Heart left ventricle (tissue), 16 donors: Measurements from ENCODE around the gene EMC8. TPM values are rescaled to one million over a fixed set of nuclear protein-coding genes. Genes with fewer than 3 reads are reported as not detected.

ENCODE experiments used
- ATAC-seq, 4 donors: fragments of 200-7000 bp; cut with Tn5 transposase; one replicate each; pipeline ENCODE4 v1.9.1; 2020 to 2022; ENCODE audit warnings: moderate library complexity in 4 of 4, mild to moderate bottlenecking in 3 of 4, moderate number of reproducible peaks in 1 of 4
- DNase-seq, 5 donors: peaks; one replicate each; pipeline ENCODE4 v3.0.0-alpha.2; 2020
- H3K27ac ChIP-seq, 12 donors: fragments of 200-600 bp; sonication (generic) in 4 of 12; one replicate each; pipeline versions ENCODE4 v1.5.0 to v1.8.0; 2016 to 2022; ENCODE audit warnings: mild to moderate bottlenecking in 2 of 12
- H3K27me3 ChIP-seq, 9 donors: fragments of 200-600 bp; sonication (generic) in 2 of 9; one replicate each; pipeline versions ENCODE4 v1.5.1 to v1.8.0; 2016 to 2022; ENCODE audit warnings: mild to moderate bottlenecking in 3 of 9
- H3K36me3 ChIP-seq, 9 donors: fragments of 200-600 bp; sonication (generic) in 2 of 9; one replicate each; pipeline versions ENCODE4 v1.5.0 to v1.8.0; 2018 to 2022; ENCODE audit warnings: mild to moderate bottlenecking in 2 of 9
- H3K4me1 ChIP-seq, 12 donors: fragments of 200-600 bp; sonication (generic) in 4 of 12; one replicate each; pipeline versions ENCODE4 v1.5.0 to v1.8.0; 2016 to 2022; ENCODE audit warnings: mild to moderate bottlenecking in 3 of 12
- H3K4me3 ChIP-seq, 12 donors: fragments of 200-600 bp; sonication (generic) in 4 of 12; one replicate each; pipeline versions ENCODE4 v1.5.0 to v1.8.0; 2017 to 2022; ENCODE audit warnings: mild to moderate bottlenecking in 9 of 12, moderate library complexity in 4 of 12
- H3K9me3 ChIP-seq, 12 donors: fragments of 200-600 bp; sonication (generic) in 4 of 12; one replicate each; pipeline versions ENCODE4 v1.5.0 to v1.8.0; 2016 to 2022; ENCODE audit warnings: mild to moderate bottlenecking in 1 of 12
- POLR2A ChIP-seq, 2 donors: fragments of 450-650 bp; IDR thresholded peaks; one replicate each; pipeline ENCODE4 v1.6.1; 2017; ENCODE audit warnings: antibody characterized with exemption in 2 of 2, mild to moderate bottlenecking in 2 of 2, moderate library complexity in 2 of 2
- WGBS, 4 donors: extraction: QIAGEN DNeasy Blood & Tissue Kit in 2 of 4; methylation state at CpG; one replicate each; pipeline versions ENCODE4 v1.1.5 to v1.1.7; 2013 to 2018; 5-methylcytosine and 5-hydroxymethylcytosine counted together
- intact Hi-C, 10 donors: fragments of 100-400 bp; cut with DNase I; formaldehyde crosslinking; loops; one replicate each; pipeline versions ENCODE4 v1.11.1 to v1.14.2; 2022
- polyA plus RNA-seq, 2 donors: library from polyadenylated mRNA; stranded (reverse); fragments of 200-250 nt; gene quantifications; one replicate each; pipeline ENCODE4 v1.2.3, GENCODE V29; 2013
- total RNA-seq, 9 donors: library from RNA; depleted of rRNA in 2 of 9; stranded (reverse); fragments of >200 nt in 2 of 9; fragmentation: NEBNext Ultra II Directional in 3 of 9; extraction: Animal tissue kit (Norgen Biotek cat#: 25700) in 3 of 9; gene quantifications; one replicate each; pipeline versions ENCODE4 v1.1.0 to v1.2.4, GENCODE V29; 2016 to 2023
- TF ChIP-seq, protein P1 (sequence below), 12 donors: fragments of 200-600 bp; sonication (generic) in 4 of 12; IDR thresholded peaks; one replicate each; pipeline versions ENCODE4 v1.5.0 to v1.8.0; 2018 to 2022; ENCODE audit warnings: antibody characterized with exemption in 12 of 12, mild to moderate bottlenecking in 5 of 12
- donor health status: ischemic (EF 13 %, LVEDD 7.1; RV severe dilation, severe dysfunction).
- donor health status: healthy with polysubstance abuse.
- donor health status: DM: no; HTN: yes; CAD: no.
- donor health status: DM: no; HTN: no; CAD: no.
- donor health status: ischemic (EF 25% LVEDD 6.9; RV normal size, moderate dysfunction).
- donor health status: ischemic (EF 25% LVEDD 5.7; RV mildly dilated, moderate dysfunction).
- donor health status: healthy.
- donor health status: DM: yes; HTN: yes; CAD: no.
- donor health status: ischemic (EF 35%, LVEDD 5.7; RV mildly dilated, moderate dysfunction).
- donor health status: nonischemic (EF 11% LVEDD 7.7; RV severe dilation, severe dysfunction).
- donor health status: DM: yes; HTN: yes; CAD: no.
- donor health status: PGD.
- donor health status: ischemic (EF 29% LVEDD 5.4; RV normal size, mild dysfunction).
- donor health status: nonischemic (EF 23%, LVEDD 6.1; RV moderate dilation, normal function).

Gene EMC8
- total and polyA plus RNA-seq, 11 donors = 9.2 to 39.1 (median 24.4) TPM

DNA sequence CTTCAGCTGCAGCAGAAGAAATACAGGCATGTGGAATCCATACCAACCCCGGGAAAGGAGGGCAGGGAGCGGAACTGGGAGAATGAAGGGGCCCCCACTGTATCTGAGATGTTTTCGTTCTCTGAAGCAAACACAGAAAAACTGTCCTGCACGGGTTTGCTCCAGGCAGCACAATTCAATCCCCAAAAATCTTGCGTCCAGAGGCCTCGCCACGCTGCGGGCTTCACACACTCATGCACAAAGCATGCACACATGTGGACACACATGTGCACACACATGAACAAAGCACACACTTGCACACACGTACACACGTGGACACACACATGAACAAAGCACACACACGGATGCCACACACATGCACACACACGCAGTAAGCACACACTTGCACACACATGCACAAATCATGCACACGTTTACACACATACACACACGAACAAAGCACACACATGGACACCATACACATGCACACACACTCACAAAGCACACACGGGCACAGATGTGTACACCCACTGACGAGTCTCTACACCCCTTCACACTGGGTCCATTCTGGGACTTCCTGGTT lies 27.4 kb upstream of the EMC8 start:
- intact Hi-C loops = loop anchor here in 1 of 10 donors (10.0 kb wide), 1 partner anchor 158 kb away; no protein-coding TSS in a partner anchor
- 83 to 89% (median 86%) methylated on average over 16 of the region's 16 CpGs for WGBS, 4 donors

GRCh38 chr16:85825326-85825725 lies 26.0 kb upstream of the EMC8 start:
- 59 to 64% (median 61%) methylated on average over 8 to 9 of the region's 9 CpGs for WGBS, 4 donors
- Histone ChIP-seq H3K36me3 (no peaks in the 10 kb centered on the region), H3K9me3 (no peaks in the 10 kb centered on the region), H3K4me1 (peaks cover 0 to 24% (median 0%) of the 10 kb centered on the region in 12 donors), H3K4me3 (no peak overlapping the region), H3K27ac (no peak overlapping the region), H3K27me3 (peaks cover 0 to 16% (median 4%) of the 10 kb centered on the region in 9 donors)
- no peak for ATAC-seq
- no peak for TF ChIP-seq POLR2A (IDR thresholded peaks at IDR 0.05)
- TF ChIP-seq, protein P1, sequence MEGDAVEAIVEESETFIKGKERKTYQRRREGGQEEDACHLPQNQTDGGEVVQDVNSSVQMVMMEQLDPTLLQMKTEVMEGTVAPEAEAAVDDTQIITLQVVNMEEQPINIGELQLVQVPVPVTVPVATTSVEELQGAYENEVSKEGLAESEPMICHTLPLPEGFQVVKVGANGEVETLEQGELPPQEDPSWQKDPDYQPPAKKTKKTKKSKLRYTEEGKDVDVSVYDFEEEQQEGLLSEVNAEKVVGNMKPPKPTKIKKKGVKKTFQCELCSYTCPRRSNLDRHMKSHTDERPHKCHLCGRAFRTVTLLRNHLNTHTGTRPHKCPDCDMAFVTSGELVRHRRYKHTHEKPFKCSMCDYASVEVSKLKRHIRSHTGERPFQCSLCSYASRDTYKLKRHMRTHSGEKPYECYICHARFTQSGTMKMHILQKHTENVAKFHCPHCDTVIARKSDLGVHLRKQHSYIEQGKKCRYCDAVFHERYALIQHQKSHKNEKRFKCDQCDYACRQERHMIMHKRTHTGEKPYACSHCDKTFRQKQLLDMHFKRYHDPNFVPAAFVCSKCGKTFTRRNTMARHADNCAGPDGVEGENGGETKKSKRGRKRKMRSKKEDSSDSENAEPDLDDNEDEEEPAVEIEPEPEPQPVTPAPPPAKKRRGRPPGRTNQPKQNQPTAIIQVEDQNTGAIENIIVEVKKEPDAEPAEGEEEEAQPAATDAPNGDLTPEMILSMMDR (IDR thresholded peaks at IDR 0.05) = no peak
- no peak for DNase-seq
- intact Hi-C loops = loop anchor here in 1 of 10 donors (10.0 kb wide), 1 partner anchor 159 kb away; no protein-coding TSS in a partner anchor

More for the DNA sequence above, 27.4 kb upstream of the EMC8 start:
- H3K27me3 ChIP-seq = peaks cover 0 to 21% (median 3%) of the 10 kb centered on the region in 9 donors
- DNase-seq (no peak), ATAC-seq (no peak)
- H3K4me1 ChIP-seq = peaks cover 0 to 17% (median 0%) of the 10 kb centered on the region in 12 donors
- H3K27ac ChIP-seq = no peak overlapping the region
- no peak overlapping the region for H3K4me3 ChIP-seq
- TF ChIP-seq, protein P1 (IDR thresholded peaks at IDR 0.05) = no peak
- no peaks in the 10 kb centered on the region for H3K9me3 ChIP-seq
- H3K36me3 ChIP-seq = no peaks in the 10 kb centered on the region

- Histone ChIP-seq H3K9me3 (no peaks in the 10 kb centered on the region), H3K36me3 (no peaks in the 10 kb centered on the region), H3K27me3 (peaks cover 0 to 8% (median 0%) of the 10 kb centered on the region in 9 donors), H3K4me1 (peaks cover 0 to 16% (median 0%) of the 10 kb centered on the region in 12 donors), H3K4me3 (no peak overlapping the region), H3K27ac (no peak overlapping the region)
- DNase-seq = no peak
- 79 to 87% (median 84%) methylated on average over 19 to 20 of the region's 20 CpGs for WGBS, 4 donors
- no peak for ATAC-seq
- intact Hi-C loops = loop anchor here in 7 of 10 donors (5.0 to 10.0 kb wide), 5 partner anchors 73 to 698 kb away; partner anchors contain the start of gene IRF8 (in 1 of the 7)
- no peak for TF ChIP-seq POLR2A (IDR thresholded peaks at IDR 0.05)
Observed at GRCh38 chr16:85824161-85825135, 25.1 kb upstream of the EMC8 start.

DNA sequence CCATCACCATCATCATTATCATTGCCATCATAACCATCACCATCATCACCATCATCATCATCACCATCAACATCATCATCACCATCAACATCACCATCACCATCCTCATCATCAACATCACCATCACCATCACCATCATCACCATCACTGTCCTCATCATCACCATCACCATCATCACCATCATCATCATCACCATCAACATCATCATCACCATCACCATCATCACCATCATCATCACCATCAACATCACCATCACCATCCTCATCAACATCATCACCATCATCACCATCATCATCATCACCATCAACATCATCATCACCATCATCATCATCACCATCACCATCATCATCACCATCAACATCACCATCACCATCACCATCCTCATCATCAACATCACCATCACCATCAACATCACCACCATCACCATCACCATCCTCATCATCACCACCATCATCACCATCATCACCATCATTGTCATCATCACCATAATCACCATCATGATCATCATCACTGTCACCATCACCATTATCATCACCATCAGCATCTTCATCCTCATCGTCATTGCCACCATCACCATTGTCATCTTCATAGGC lies 24.1 kb upstream of the EMC8 start:
- TF ChIP-seq, protein P1 (IDR thresholded peaks at IDR 0.05) = no peak
- no peak for TF ChIP-seq POLR2A (IDR thresholded peaks at IDR 0.05)
- Histone ChIP-seq H3K9me3 (no peaks in the 10 kb centered on the region), H3K4me1 (peaks cover 0 to 13% (median 0%) of the 10 kb centered on the region in 12 donors), H3K27me3 (peaks cover 0 to 9% (median 0%) of the 10 kb centered on the region in 9 donors), H3K36me3 (no peaks in the 10 kb centered on the region), H3K4me3 (no peak overlapping the region), H3K27ac (no peak overlapping the region)
- 96 to 98% (median 97%) methylated on average over 1 of the region's 1 CpG for WGBS, 4 donors
- DNase-seq (no peak), ATAC-seq (no peak)
- intact Hi-C loops = loop anchor here in 8 of 10 donors (2.0 to 10.0 kb wide), 6 partner anchors 74 to 699 kb away; partner anchors contain the start of gene IRF8 (in 1 of the 8)
